ENCODE measurements around the gene CARMIL1.

CARMIL1 gene

GRCh38 chr6:25340431-25341202, 61.4 kb downstream of the CARMIL1 start:
- DNase-seq: no peak

DNA sequence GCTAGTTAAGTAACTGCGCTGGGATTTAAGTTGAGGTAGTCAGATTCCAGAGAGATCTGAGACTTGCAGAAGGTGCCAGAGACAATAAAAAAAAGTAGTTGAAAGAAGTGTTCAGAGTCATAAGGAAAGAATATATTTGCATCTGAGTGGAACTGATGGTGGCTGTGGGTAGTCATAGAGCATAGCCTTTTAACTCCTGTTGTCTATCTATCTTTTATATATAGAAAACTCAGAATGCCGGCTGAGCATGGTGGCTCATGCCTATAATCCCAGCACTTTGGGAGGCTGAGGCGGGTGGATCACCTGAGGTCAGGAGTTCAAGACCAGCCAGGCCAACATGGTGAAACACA, 62.0 kb downstream of the CARMIL1 start:
- DNase-seq: no peak

- no peak for DNase-seq
Measured at GRCh38 chr6:25341923-25342619, 62.9 kb downstream of the CARMIL1 start.

GRCh38 chr6:25342802-25343201, 63.6 kb downstream of the CARMIL1 start:
- no peak for DNase-seq

DNA sequence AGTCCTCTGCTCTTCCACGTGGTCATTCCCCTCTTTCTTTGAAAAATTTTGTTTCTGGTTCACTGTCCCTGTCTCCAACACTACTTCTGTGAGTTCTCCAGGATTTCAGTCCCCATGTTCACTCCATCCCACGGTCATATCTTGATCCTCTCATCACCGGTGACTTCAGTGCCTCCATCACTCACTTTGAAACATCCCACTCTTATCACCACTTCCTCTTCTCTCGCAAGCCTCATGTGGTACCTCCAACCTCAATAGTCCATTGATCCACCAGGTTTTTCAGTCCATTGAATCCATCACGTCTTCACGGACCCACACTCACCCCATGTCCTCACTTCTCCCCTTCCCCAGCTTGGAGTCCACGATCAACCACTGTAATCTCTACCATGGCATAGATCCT, 64.8 kb downstream of the CARMIL1 start:
- no peak for DNase-seq

- no peak for DNase-seq
Measured at GRCh38 chr6:25344827-25345226, 65.7 kb downstream of the CARMIL1 start.

DNA sequence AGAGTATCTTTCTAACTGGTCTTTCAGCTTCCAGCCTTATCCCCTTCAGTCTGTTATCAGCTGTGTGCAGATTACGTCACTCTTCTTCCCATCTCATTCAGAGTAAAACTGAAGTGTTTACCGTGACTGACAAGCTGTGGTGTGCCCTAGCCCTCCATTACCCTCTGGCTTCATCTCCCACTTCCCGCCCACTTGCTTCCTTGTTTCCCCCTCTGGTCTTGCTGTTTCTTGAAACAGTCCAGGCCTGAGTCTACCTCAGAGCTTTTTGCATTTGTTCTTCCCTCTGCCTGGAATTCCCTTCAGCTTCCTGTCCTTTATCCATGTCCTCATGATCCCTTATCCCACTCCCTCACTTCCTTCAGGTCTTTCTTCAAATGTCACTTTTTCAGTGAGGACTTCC, 66.9 kb downstream of the CARMIL1 start:
- no peak for DNase-seq

GRCh38 chr6:25350573-25350972, 71.4 kb downstream of the CARMIL1 start:
- no peak for DNase-seq

DNA sequence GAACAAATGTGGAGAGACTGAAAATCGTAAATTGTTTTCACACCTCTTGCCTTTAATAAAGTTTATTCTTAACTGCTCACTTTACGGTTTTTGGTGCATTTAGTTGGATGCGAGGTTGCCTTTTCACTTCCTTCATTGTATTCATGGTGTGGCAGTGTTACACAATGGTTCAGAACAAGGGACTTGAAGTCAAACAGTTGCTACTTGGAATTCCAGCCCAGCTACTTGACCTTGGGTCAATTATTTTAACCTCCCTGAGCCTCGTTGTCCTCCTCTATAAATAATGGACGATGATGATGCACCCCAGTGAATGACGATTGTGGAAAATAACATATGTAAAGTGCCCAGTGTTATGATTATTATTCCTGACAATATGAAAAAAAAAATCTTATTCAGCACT, 72.3 kb downstream of the CARMIL1 start:
- no peak for DNase-seq

DNA sequence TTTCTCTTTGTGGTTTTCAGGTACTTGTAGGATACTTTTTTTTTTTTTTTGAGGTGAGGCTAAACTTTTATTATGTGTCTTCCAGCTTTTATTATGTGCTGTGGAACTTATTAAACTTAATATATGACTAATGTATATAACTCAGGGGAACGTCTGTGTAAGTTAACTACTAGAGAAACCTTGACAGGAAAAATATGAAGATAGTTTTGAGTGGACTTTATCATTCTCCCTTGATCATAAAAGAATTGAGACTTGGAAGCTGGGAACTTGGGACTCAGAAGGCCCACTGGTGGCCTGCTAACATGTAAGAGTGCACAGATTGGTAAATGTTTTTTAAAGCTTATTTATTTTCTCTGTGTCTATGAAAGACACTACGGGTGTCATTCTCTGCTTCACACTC, 73.1 kb downstream of the CARMIL1 start:
- no peak for DNase-seq

- DNase-seq: no peak
Measured at GRCh38 chr6:25354078-25354932, 75.1 kb downstream of the CARMIL1 start.

- DNase-seq: peak; percentile 52 to 77
Measured at GRCh38 chr6:25359191-25359861, 80.2 kb downstream of the CARMIL1 start.

- DNase-seq: peak; percentile 43 to 69
Measured at GRCh38 chr6:25359891-25360290, 80.7 kb downstream of the CARMIL1 start.

- DNase-seq: no peak
Measured at GRCh38 chr6:25360621-25361020, 81.4 kb downstream of the CARMIL1 start.

DNA sequence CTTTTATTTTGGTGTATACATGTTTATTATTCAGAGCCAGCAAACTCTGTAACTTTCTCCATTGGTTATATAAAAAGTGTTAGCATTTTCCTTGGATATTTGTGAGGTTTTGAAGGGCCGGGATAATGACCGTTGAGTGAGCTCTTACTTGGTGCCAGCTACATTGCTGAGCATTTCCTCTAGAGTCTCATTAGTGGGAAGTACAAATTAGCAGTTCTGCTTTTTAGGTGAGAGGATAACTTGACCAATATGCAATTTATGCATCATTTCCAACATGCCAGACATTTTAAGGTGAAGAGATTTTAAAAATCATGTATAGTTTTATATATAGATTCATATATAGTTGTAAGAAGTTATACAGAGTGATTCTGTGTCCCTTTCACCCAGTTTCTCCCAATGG, 84.3 kb downstream of the CARMIL1 start:
- DNase-seq: no peak

GRCh38 chr6:25365154-25365553, 86.0 kb downstream of the CARMIL1 start:
- no peak for DNase-seq

- no peak for DNase-seq
Measured at GRCh38 chr6:25366903-25367545, 87.8 kb downstream of the CARMIL1 start.

- peak; percentile 30 to 68 for DNase-seq
Measured at GRCh38 chr6:25369036-25369432, 89.9 kb downstream of the CARMIL1 start.

GRCh38 chr6:25369433-25370177, 90.4 kb downstream of the CARMIL1 start:
- DNase-seq: peak; percentile 82 to 95

- DNase-seq: peak in 1 of 2 experiments; percentile 80
Measured at GRCh38 chr6:25370178-25371036, 91.2 kb downstream of the CARMIL1 start.

DNA sequence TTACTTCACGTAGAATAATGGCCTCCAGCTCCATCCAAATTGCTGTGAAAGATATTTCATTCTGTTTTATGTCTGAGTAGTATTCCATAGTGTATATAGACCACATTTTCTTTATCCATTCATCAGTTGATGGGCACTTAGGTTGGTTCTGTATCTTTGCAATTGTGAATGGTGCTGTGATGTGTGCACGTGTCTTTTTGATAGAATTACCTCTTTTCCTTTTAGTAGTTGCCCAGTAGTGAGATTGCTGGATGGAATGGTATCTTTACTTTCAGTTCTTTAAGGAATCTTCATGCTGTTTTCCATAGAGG, 91.8 kb downstream of the CARMIL1 start:
- no peak for DNase-seq

All from NCI-H2081 (cell line).